Mesenteric fat pad (tissue), 1 donor: ENCODE results near the gene CHD6. TPM values are rescaled to one million over a fixed set of nuclear protein-coding genes. Genes with fewer than 3 reads are reported as not detected.

Experiments
- DNase-seq: peaks from one replicate; pipeline ENCODE4 v3.0.0-alpha.2; 2020; ENCODE audit warnings: low spot score
- total RNA-seq: library from RNA; stranded (reverse); fragmentation: NEBNext Ultra II Directional; extraction: Animal tissue kit (Norgen Biotek cat#: 25700); gene quantifications from one replicate; pipeline ENCODE4 v1.2.1, GENCODE V29; 2021
- donor health status: DM: yes; HTN: yes; CAD: no.

CHD6 gene
- total RNA-seq, 1 donor from 2014 or later, result 47.3 TPM

- no peak for DNase-seq
Observed at GRCh38 chr20:41468994-41469600, 149.1 kb downstream of the CHD6 start.

DNA sequence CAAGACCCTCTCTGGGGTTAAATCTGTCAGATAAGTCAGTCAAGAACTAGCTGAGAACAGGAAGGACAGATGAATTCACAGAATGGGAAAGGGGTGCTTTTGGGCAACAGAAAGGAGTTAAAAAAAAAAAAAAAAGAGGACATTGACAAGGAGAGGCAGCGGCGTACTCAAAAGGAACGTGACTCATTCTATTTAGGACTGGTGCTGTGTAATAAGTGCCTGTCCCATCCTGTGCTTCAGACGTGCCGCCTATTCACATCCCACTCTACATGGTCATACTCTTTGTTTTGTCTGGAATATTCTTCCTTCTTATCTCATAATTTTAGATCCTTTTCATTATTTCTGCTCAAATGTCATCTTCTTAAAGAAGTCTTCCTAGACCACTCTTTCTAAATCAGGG lies 150.5 kb downstream of the CHD6 start:
- no peak for DNase-seq

GRCh38 chr20:41467220-41467619 lies 151.0 kb downstream of the CHD6 start:
- no peak for DNase-seq

- no peak for DNase-seq
Observed at GRCh38 chr20:41463567-41463966, 154.6 kb downstream of the CHD6 start.

DNA sequence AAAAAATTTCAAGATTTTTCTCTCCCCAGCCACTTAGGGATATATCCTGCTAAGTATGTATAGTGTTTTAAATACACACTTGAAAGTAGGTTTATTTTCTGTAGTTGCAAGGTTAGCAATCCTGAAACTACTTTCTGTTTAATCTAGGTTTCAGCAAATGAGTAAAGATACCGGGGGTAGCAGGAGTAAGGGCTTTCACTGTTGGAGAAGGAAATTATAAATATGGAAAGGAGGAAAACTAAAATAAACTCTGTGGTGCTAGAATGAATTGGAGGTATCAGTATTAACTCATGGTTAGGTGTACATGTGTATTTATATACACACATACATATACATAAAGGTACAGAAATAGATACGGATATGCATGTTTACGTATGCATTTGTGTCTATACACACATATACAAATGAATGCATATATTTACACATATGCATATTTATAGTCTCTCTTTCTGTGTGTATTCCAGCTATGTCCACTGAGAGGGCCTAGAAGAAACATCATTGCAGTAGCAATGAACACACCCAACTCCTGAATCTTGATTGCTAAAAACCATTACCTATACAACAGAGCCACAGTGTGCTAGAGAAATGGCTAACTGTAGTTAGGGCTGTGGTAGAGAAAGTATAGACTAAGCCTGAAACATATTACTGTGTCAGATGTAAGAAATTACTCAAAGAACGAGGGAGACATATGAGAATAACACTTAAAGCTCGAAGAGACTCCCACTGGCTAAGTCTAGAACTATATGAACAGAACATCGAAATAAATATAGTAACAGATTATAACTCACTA lies 155.6 kb downstream of the CHD6 start:
- no peak for DNase-seq

DNA sequence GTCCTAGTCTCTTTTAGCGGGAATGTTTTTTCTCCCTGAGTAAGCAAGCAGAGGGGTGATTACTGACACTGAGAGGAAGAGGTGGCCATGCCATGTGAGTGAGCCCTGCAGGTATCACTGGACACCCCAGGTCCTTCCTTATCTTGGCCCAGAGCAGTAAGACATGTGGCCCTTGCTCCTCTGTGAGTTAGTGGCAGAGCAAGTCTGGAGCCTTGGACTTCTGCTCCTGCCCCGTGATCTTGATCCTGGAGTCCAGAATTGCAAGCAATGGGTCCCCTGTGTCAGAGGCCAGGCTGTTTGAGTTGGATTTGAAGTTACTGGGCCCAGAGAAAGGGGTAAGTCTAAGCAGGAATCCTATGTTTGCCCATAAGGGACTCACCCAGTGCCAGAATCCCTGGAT lies 159.4 kb downstream of the CHD6 start:
- DNase-seq, result no peak

GRCh38 chr20:41457173-41457857 lies 160.9 kb downstream of the CHD6 start:
- DNase-seq, result no peak

DNA sequence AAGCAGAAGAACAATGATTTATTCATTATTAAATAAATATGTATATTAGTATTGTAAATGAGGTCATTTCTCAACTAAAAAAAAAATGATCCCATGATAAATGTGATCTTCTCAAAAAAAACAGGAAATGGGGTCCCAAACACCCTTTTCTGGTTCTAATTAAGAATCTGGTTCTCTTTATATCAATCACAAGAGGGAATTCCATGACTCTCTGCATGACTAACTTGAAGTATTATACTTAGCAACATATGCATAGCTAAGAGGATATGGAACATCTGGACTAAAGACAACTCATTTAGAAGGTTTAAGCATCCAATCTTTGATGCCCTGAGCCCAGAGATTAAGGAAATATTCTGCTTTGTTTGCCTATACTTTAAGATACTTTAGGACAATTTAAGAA lies 161.8 kb downstream of the CHD6 start:
- DNase-seq, result no peak

GRCh38 chr20:41454250-41454649 lies 163.9 kb downstream of the CHD6 start:
- no peak for DNase-seq

GRCh38 chr20:41453010-41453950 lies 164.9 kb downstream of the CHD6 start:
- no peak for DNase-seq

DNA sequence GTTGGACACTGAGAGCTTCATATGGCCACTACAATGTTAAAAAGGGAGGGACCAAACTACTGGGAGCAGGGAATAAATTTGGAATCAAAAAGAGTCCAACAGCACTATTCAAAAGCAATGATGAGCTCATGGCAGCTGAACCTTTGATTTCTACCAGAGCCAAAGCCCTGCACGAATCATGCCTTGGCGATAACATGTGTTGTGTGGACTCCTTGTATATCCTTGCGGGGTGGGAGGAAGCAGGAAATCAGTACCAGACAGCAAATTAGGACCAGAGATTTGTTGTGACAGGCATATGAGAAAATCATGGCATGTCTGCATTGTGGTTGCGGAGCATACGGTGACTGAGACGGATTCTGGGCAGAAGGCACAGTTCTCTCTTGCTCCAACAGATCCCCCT lies 166.0 kb downstream of the CHD6 start:
- no peak for DNase-seq

- no peak for DNase-seq
Observed at GRCh38 chr20:41447006-41447405, 171.2 kb downstream of the CHD6 start.

GRCh38 chr20:41446456-41446855 lies 171.7 kb downstream of the CHD6 start:
- no peak for DNase-seq

DNA sequence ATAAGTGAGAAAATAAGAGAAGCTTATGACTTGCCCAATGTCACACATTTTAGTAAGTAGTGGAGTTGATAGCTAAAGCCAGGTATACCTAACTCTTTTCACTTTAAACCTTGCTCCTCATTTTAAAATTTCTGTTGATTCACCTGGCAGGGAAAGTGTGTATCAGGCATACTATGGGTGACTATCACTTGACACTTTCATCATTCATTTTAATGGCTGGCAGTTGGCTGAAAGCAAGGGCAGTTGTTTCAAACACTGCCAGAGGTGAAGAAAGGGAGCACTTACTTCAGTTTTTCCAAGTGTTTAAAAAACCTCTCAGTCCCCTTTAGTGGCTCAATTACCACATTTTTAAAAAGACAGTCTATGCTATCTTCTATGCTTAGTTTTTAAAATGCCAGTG lies 173.4 kb downstream of the CHD6 start:
- no peak for DNase-seq

DNA sequence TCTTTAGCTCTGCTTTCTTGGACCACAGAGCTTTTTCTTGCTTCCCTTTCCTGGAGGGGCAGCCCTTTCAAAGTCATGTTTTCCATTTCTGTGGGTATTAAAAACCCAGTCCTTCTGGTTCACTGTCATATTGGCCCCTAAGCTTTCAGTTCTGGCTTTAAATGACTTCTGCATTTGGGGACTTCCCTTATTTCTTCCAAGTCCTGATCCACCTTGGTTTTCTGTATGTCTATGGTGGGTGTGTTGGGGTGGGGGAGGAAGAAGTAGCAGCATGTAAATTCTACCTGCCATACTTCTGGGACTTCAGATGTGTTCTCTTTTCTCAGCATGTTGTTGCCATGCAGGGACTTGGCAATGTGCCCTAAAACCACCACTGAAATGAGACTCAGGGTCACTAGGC lies 174.5 kb downstream of the CHD6 start:
- DNase-seq, result no peak

GRCh38 chr20:41440882-41441281 lies 177.3 kb downstream of the CHD6 start:
- no peak for DNase-seq

DNA sequence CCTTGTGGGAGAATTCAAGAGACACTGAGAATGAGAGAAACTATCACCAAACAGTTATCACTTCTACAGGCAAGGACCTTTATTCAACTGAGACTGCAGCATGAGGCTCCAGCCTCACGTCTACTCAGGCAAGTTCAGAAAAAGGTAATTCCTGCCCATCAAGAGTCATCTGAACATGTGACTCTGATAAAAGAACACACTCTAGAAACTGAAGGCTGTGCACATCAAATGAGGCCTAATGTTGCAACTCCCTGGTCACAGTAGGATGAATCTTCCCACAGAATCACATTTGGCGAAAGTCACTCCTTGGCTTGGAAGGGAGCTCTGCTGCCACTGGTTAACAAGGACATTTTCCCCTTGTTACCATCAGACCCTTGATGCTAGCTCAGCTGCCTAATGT lies 180.3 kb downstream of the CHD6 start:
- no peak for DNase-seq

DNA sequence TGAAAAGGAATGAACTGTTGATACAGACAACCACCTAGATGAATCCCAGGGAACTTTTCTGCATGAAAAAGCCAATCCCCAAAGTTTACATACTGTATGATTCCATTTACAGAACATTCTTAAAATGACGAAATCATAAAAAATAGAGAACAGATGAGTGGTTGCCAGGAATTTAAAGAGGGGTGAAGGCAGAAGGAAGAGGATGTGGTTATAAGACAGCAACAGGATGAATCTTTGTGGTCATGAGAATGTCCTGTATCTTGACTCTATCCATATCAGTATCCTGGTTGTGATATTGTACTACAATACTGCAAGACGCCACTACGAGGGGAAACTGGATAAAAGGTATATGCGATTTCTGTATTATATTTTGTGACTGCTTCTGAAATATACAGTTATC lies 181.5 kb downstream of the CHD6 start:
- DNase-seq, result no peak

DNA sequence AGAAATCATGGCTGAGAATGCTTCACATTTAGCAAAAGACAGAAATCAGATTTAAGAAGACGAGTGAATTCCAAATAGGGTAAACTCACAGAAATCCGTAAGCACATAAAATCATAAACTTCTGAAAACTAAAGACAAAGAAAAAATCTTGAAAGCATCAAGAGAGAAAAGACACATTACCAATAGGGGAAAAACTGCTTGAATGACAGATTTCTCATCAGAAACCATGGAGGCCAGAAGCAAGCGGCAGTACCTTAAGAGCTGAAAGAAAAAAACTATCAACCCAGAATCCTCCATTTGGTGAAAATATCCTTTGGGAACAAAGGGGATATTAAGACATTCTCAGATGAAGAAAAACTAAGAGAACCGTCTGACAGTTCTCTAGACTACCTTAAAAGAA lies 185.0 kb downstream of the CHD6 start:
- no peak for DNase-seq

DNA sequence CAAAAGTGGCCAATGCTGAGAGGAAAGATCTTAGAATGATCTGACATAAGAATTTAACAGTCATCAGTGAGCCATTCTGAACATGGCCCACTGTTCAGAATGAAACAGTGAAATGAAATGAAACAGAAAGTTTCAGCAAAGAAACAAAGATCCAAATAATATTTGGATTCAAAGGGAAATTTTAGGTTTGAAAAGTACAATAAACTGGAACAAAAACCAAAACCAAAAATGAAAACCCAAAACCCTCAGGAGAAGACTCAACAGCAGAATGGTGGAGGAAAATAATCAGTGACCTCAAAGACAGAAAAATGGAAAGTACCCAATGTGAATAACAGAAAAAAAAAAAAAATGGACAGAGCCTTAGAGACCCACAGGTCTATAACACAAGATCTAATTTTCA lies 185.4 kb downstream of the CHD6 start:
- DNase-seq, result no peak

- no peak for DNase-seq
Observed at GRCh38 chr20:41428285-41428684, 189.9 kb downstream of the CHD6 start.
